OCI-LY3 (cell line): ENCODE measurements around the gene NTNG2.

Experiments used
- H2AFZ ChIP-seq: fragments of 200-600, 300-600 bp; shearing (Covaris generic); 2 replicates; pipeline ENCODE4 v1.6.0; 2014; ENCODE audit warnings: antibody characterized with exemption, low read depth, low read length
- H3K27ac ChIP-seq: fragments of 200-600, 300-600 bp; sonication (generic); 2 replicates; pipeline ENCODE4 v1.5.1; 2014; ENCODE audit warnings: mild to moderate bottlenecking, low read length, moderate library complexity, mixed read lengths
- H3K27me3 ChIP-seq: fragments of 200-600, 300-600 bp; sonication (generic); 2 replicates; pipeline ENCODE4 v1.6.1; 2014; ENCODE audit warnings: low read depth, low read length, mixed read lengths
- H3K36me3 ChIP-seq: fragments of 200-600, 300-600 bp; sonication (generic); replicated peaks from 2 replicates; pipeline ENCODE3; 2014; ENCODE audit warnings: low read depth, low read length, mixed read lengths
- H3K4me1 ChIP-seq: fragments of 300-600, 200-600 bp; sonication (generic); 2 replicates; pipeline ENCODE4 v1.6.1; 2014; ENCODE audit warnings: low read length, mixed read lengths
- H3K4me2 ChIP-seq: fragments of 200-600, 300-600 bp; sonication (generic); 2 replicates; pipeline ENCODE4 v1.6.1; 2014; ENCODE audit warnings: low read length, mixed read lengths
- H3K4me3 ChIP-seq: fragments of 300-600, 200-600 bp; sonication (generic); 2 replicates; pipeline ENCODE4 v1.5.1; 2014; ENCODE audit warnings: antibody characterized with exemption, mild to moderate bottlenecking, low read length, moderate library complexity
- H3K79me2 ChIP-seq: fragments of 300-600, 200-600 bp; shearing (Covaris generic); 2 replicates; pipeline ENCODE4 v1.6.1; 2014; ENCODE audit warnings: mild to moderate bottlenecking, low read length, mixed read lengths
- H3K9ac ChIP-seq: fragments of 300-600, 200-600 bp; shearing (Covaris generic); 2 replicates; pipeline ENCODE4 v1.6.0; 2014; ENCODE audit warnings: mild to moderate bottlenecking, low read length, moderate library complexity
- H3K9me3 ChIP-seq: fragments of 200-600, 300-600 bp; shearing (Covaris generic); 2 replicates; pipeline ENCODE4 v1.6.1; 2014; ENCODE audit warnings: low read length, mixed read lengths; ENCODE audit not compliant: insufficient read depth
- H4K20me1 ChIP-seq: fragments of 200-600, 300-600 bp; sonication (generic); 2 replicates; pipeline ENCODE4 v1.6.1; 2016; ENCODE audit warnings: low read length, mixed read lengths; ENCODE audit not compliant: insufficient read depth
- CTCF ChIP-seq: fragments of 200-600, 300-600 bp; sonication (generic); IDR thresholded peaks from 2 replicates; pipeline ENCODE4 v1.5.1; 2014; ENCODE audit warnings: antibody characterized with exemption, low read length, low read depth
- EZH2phosphoT487 ChIP-seq: fragments of 200-600 bp; shearing (Covaris generic); IDR thresholded peaks from 2 replicates; pipeline ENCODE4 v1.6.1; 2018; ENCODE audit warnings: antibody characterized with exemption, mixed run types, low read depth

Gene NTNG2

GRCh38 chr9:132197315-132197714, 35.5 kb downstream of the NTNG2 start:
- no peak for TF ChIP-seq CTCF
- TF ChIP-seq EZH2phosphoT487, result no peak
- Histone ChIP-seq H3K27ac (no peak overlapping the region), H2AFZ (no peak overlapping the region), H3K4me2 (no peak overlapping the region), H3K36me3 (peaks cover 3% of the 10 kb centered on the region), H3K9ac (no peak overlapping the region), H3K9me3 (no peaks in the 10 kb centered on the region), H3K4me1 (peaks cover 12% of the 10 kb centered on the region), H3K4me3 (no peak overlapping the region), H3K79me2 (no peaks in the 10 kb centered on the region), H3K27me3 (peaks cover 11% of the 10 kb centered on the region), H4K20me1 (no peaks in the 10 kb centered on the region)

GRCh38 chr9:132197856-132198550, 36.1 kb downstream of the NTNG2 start:
- no peaks in the 10 kb centered on the region for H4K20me1 ChIP-seq
- no peak overlapping the region for H3K4me2 ChIP-seq
- H3K9me3 ChIP-seq, result no peaks in the 10 kb centered on the region
- TF ChIP-seq CTCF (no peak), EZH2phosphoT487 (no peak)
- no peak overlapping the region for H3K9ac ChIP-seq
- H2AFZ ChIP-seq, result no peak overlapping the region
- no peaks in the 10 kb centered on the region for H3K79me2 ChIP-seq
- H3K27me3 ChIP-seq, result peaks cover 18% of the 10 kb centered on the region
- H3K27ac ChIP-seq, result no peak overlapping the region
- H3K4me1 ChIP-seq, result peaks cover 12% of the 10 kb centered on the region
- no peak overlapping the region for H3K4me3 ChIP-seq
- H3K36me3 ChIP-seq, result peaks cover 3% of the 10 kb centered on the region

- TF ChIP-seq CTCF (no peak), EZH2phosphoT487 (no peak)
- H3K79me2 ChIP-seq, result no peaks in the 10 kb centered on the region
- no peak overlapping the region for H3K4me3 ChIP-seq
- H3K36me3 ChIP-seq, result peaks cover 3% of the 10 kb centered on the region
- H3K9ac ChIP-seq, result no peak overlapping the region
- H3K9me3 ChIP-seq, result no peaks in the 10 kb centered on the region
- H4K20me1 ChIP-seq, result no peaks in the 10 kb centered on the region
- H3K4me2 ChIP-seq, result no peak overlapping the region
- H3K27me3 ChIP-seq, result peaks cover 23% of the 10 kb centered on the region
- H3K27ac ChIP-seq, result no peak overlapping the region
- no peak overlapping the region for H2AFZ ChIP-seq
- peaks cover 12% of the 10 kb centered on the region for H3K4me1 ChIP-seq
Measured at GRCh38 chr9:132199056-132199455, 37.2 kb downstream of the NTNG2 start.

GRCh38 chr9:132200706-132201105, 38.8 kb downstream of the NTNG2 start:
- no peak overlapping the region for H2AFZ ChIP-seq
- H3K79me2 ChIP-seq, result no peaks in the 10 kb centered on the region
- H3K4me2 ChIP-seq, result peak overlapping the region; percentile 43
- peaks cover 26% of the 10 kb centered on the region for H3K27me3 ChIP-seq
- H3K9ac ChIP-seq, result no peak overlapping the region
- TF ChIP-seq CTCF, result no peak
- TF ChIP-seq EZH2phosphoT487, result no peak
- peaks cover 3% of the 10 kb centered on the region for H3K36me3 ChIP-seq
- no peak overlapping the region for H3K4me3 ChIP-seq
- peaks cover 12% of the 10 kb centered on the region for H3K4me1 ChIP-seq
- H3K27ac ChIP-seq, result no peak overlapping the region
- H4K20me1 ChIP-seq, result no peaks in the 10 kb centered on the region
- no peaks in the 10 kb centered on the region for H3K9me3 ChIP-seq
